ENCODE measurements around the gene MUC6. TPM values are rescaled to one million over a fixed set of nuclear protein-coding genes. Genes with fewer than 3 reads are reported as not detected.

The MUC6 gene
- total and polyA plus RNA-seq, 2 donors (not counting 3 experiments of a cell fraction or from before 2014, with no cell fraction given), result not detected

DNA sequence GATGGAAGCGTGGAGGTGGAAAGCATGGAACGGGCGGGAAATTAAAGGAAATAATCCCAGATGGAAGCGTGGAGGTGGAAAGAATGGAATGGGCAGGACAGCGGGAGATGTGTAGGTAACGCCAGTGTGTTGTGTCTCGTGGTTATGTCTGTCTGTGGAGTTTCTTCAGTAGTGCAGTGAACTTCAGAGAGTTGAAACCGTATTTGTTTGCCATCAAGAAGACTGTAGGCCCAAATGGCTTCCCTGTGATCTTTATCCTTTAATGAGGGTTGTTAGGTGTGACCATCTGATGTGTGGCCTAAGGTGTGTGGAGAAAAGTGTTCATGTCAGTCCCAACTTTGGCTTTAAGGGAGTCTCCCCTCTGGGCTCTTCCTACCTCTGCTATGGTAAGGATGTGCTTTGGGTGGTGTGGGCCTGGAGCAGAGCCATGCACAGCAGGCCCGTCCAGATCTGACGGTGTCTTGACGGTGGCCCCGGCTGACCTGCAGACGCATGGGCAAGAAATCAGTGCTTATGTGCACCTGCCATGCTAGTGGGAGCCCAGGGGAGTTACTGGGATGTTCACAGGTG lies 71.2 kb downstream of the MUC6 start:
- BruUV-seq (replicated peaks), result no TSS peak
- dilution Hi-C loops (cut with MboI; ENCODE audit: extremely low pct_ligation_motif_present, low sequenced_read_pairs) (no loop called here), intact Hi-C loops (cut with micrococcal nuclease) (no loop called here)
- H3K9ac ChIP-seq (replicated peaks; ENCODE audit: extremely low read depth, insufficient read depth, low read length), result no peak overlapping the region
- no peaks in the 10 kb centered on the region for H3K27me3 ChIP-seq (ENCODE audit: control insufficient read depth in 2 of 2, insufficient read depth in 2 of 2, low read length in 2 of 2)
- H3K36me3 ChIP-seq (ENCODE audit: control insufficient read depth in 2 of 2, extremely low read depth in 1 of 2, insufficient read depth in 2 of 2, low read length in 2 of 2), result peaks cover 3 to 17% of the 10 kb centered on the region in 2 experiments
- H3K4me3 ChIP-seq (replicated peaks in 1 of 3; ENCODE audit: insufficient read depth in 1 of 3, low read depth in 1 of 3, low read length in 3 of 3), result no peak overlapping the region
- POLR2A ChIA-PET, result no interaction called here
- CTCF ChIA-PET, result no interaction called here
- no peak overlapping the region for H3K27ac ChIP-seq (ENCODE audit: insufficient read depth, low read depth, low read length)
- FAIRE-seq (no peak), DNase-seq (ENCODE audit: low read depth, low spot score) (no peak)
- TF ChIP-seq POLR2A (IDR thresholded peaks at IDR 0.05; ENCODE audit: low read depth, low read length) (no peak), MYC (IDR thresholded peaks at IDR 0.05; ENCODE audit: low read depth, low read length) (no peak), JUN (IDR thresholded peaks at IDR 0.05; ENCODE audit: borderline replicate concordance, insufficient read depth, insufficient read length, low read depth) (no peak), EZH2 (IDR thresholded peaks at IDR 0.05; ENCODE audit: borderline replicate concordance, low read depth, low read length, severe bottlenecking) (no peak), FOS (IDR thresholded peaks at IDR 0.05; ENCODE audit: borderline replicate concordance, insufficient read depth, low read length) (no peak)
- TF ChIP-seq, protein P1, sequence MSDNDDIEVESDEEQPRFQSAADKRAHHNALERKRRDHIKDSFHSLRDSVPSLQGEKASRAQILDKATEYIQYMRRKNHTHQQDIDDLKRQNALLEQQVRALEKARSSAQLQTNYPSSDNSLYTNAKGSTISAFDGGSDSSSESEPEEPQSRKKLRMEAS (IDR thresholded peaks at IDR 0.05; ENCODE audit: insufficient read depth, insufficient read length), result no peak
- H2AFZ ChIP-seq (ENCODE audit: low read depth, low read length), result no peak overlapping the region
- H3K79me2 ChIP-seq (ENCODE audit: control insufficient read depth, insufficient read depth, low read length), result peaks cover 9% of the 10 kb centered on the region
- no peaks in the 10 kb centered on the region for H3K4me1 ChIP-seq (ENCODE audit: control insufficient read depth, extremely low read depth, insufficient read depth, low read length)
- no peaks in the 10 kb centered on the region for H3K9me3 ChIP-seq (replicated peaks; ENCODE audit: control insufficient read depth, insufficient read depth, low read length)
- H3K4me2 ChIP-seq (ENCODE audit: insufficient read depth, low read length), result no peak overlapping the region
- H4K20me1 ChIP-seq (replicated peaks; ENCODE audit: control insufficient read depth, extremely low read depth, insufficient read depth, low read length), result no peaks in the 10 kb centered on the region
- no peaks in the 10 kb centered on the region for H3K9me1 ChIP-seq (replicated peaks; ENCODE audit: control insufficient read depth, extremely low read depth, insufficient read depth, low read length)

DNA sequence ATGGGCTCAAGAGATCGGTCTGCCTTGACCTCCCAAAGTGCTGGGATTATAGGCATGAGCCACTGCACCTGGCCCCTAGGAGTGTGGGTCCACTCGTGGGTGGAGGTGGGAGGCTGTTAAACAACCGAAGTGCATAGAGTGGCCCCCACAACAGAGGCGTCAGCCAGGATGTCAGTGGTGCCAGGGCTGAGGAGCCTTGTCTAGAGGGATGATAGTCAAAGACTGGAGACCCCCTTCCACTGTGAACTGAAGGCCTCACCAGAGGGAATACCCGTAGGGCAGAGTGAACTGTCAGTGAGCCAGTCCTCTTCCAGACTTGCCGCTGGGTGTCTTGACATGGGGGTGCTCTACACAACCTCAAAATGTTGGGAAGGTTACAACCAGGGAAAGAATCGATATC lies 72.7 kb downstream of the MUC6 start:
- POLR2A ChIA-PET, result no interaction called here

More for the DNA sequence above, 72.7 kb downstream of the MUC6 start:
- no peak for TF ChIP-seq POLR2A (IDR thresholded peaks at IDR 0.05; ENCODE audit: low read depth, low read length)
- TF ChIP-seq MYC (IDR thresholded peaks at IDR 0.05; ENCODE audit: low read depth, low read length), result no peak
- TF ChIP-seq POLR2AphosphoS5 (IDR thresholded peaks at IDR 0.05; ENCODE audit: insufficient read depth, low read depth, low read length), result no peak
- TF ChIP-seq, protein P1 (IDR thresholded peaks at IDR 0.05; ENCODE audit: insufficient read depth, insufficient read length), result no peak
- TF ChIP-seq, protein P2, sequence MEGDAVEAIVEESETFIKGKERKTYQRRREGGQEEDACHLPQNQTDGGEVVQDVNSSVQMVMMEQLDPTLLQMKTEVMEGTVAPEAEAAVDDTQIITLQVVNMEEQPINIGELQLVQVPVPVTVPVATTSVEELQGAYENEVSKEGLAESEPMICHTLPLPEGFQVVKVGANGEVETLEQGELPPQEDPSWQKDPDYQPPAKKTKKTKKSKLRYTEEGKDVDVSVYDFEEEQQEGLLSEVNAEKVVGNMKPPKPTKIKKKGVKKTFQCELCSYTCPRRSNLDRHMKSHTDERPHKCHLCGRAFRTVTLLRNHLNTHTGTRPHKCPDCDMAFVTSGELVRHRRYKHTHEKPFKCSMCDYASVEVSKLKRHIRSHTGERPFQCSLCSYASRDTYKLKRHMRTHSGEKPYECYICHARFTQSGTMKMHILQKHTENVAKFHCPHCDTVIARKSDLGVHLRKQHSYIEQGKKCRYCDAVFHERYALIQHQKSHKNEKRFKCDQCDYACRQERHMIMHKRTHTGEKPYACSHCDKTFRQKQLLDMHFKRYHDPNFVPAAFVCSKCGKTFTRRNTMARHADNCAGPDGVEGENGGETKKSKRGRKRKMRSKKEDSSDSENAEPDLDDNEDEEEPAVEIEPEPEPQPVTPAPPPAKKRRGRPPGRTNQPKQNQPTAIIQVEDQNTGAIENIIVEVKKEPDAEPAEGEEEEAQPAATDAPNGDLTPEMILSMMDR (IDR thresholded peaks at IDR 0.05; ENCODE audit: extremely low read depth in 1 of 2, insufficient read depth in 1 of 2, low read depth in 1 of 2, low read length in 2 of 2), result no peak
- no peak for TF ChIP-seq EZH2 (IDR thresholded peaks at IDR 0.05; ENCODE audit: borderline replicate concordance, low read depth, low read length, severe bottlenecking)
- no peak for TF ChIP-seq JUN (IDR thresholded peaks at IDR 0.05; ENCODE audit: borderline replicate concordance, insufficient read depth, insufficient read length, low read depth)
- no peak for TF ChIP-seq FOS (IDR thresholded peaks at IDR 0.05; ENCODE audit: borderline replicate concordance, insufficient read depth, low read length)
- no peak for TF ChIP-seq GATA2 (IDR thresholded peaks at IDR 0.05; ENCODE audit: insufficient read depth, insufficient read length, low read depth, low read length)
- no peak overlapping the region for H3K4me2 ChIP-seq (ENCODE audit: insufficient read depth, low read length)
- no peaks in the 10 kb centered on the region for H4K20me1 ChIP-seq (replicated peaks; ENCODE audit: control insufficient read depth, extremely low read depth, insufficient read depth, low read length)
- CTCF ChIA-PET, result no interaction called here
- no peaks in the 10 kb centered on the region for H3K9me3 ChIP-seq (replicated peaks; ENCODE audit: control insufficient read depth, insufficient read depth, low read length)
- H3K4me3 ChIP-seq (replicated peaks in 1 of 3; ENCODE audit: insufficient read depth in 1 of 3, low read depth in 1 of 3, low read length in 3 of 3), result no peak overlapping the region
- no peak for DNase-seq (ENCODE audit: low read depth, low spot score)
- H3K27ac ChIP-seq (ENCODE audit: insufficient read depth, low read depth, low read length), result no peak overlapping the region
- H2AFZ ChIP-seq (ENCODE audit: low read depth, low read length), result no peak overlapping the region
- FAIRE-seq, result no peak
- no peaks in the 10 kb centered on the region for H3K27me3 ChIP-seq (ENCODE audit: control insufficient read depth in 2 of 2, insufficient read depth in 2 of 2, low read length in 2 of 2)
- H3K9me1 ChIP-seq (replicated peaks; ENCODE audit: control insufficient read depth, extremely low read depth, insufficient read depth, low read length), result no peaks in the 10 kb centered on the region
- H3K79me2 ChIP-seq (ENCODE audit: control insufficient read depth, insufficient read depth, low read length), result peaks cover 9% of the 10 kb centered on the region
- dilution Hi-C loops (cut with MboI; ENCODE audit: extremely low pct_ligation_motif_present, low sequenced_read_pairs), result no loop called here
- intact Hi-C loops (cut with micrococcal nuclease), result no loop called here
- no peaks in the 10 kb centered on the region for H3K4me1 ChIP-seq (ENCODE audit: control insufficient read depth, extremely low read depth, insufficient read depth, low read length)
- peaks cover 3 to 21% of the 10 kb centered on the region in 2 experiments for H3K36me3 ChIP-seq (ENCODE audit: control insufficient read depth in 2 of 2, extremely low read depth in 1 of 2, insufficient read depth in 2 of 2, low read length in 2 of 2)
- H3K9ac ChIP-seq (replicated peaks; ENCODE audit: extremely low read depth, insufficient read depth, low read length), result no peak overlapping the region
- no TSS peak for BruUV-seq (replicated peaks)
